Suprapubic skin (tissue), 3 donors: ENCODE data around the gene C19orf25.

Experiments
- CTCF ChIP-seq, 2 donors: fragments of 200-600 bp in 1 of 2; fragments of 450-650 bp in 1 of 2; sonication (generic) in 1 of 2; IDR thresholded peaks; one replicate each; pipeline ENCODE4 v1.5.1; 2016 to 2019; ENCODE audit warnings: antibody characterized with exemption in 2 of 2, mild to moderate bottlenecking in 1 of 2, moderate library complexity in 1 of 2
- POLR2A ChIP-seq, 2 donors: fragments of 450-650 bp; IDR thresholded peaks; one replicate each; pipeline ENCODE4 v1.6.1; 2017; ENCODE audit warnings: antibody characterized with exemption in 2 of 2, mild to moderate bottlenecking in 2 of 2, moderate library complexity in 2 of 2

- TF ChIP-seq POLR2A (IDR thresholded peaks at IDR 0.05) (no peak), CTCF (IDR thresholded peaks at IDR 0.05) (no peak)
Observed at GRCh38 chr19:1522061-1522460, 43.0 kb upstream of the C19orf25 start.
